A673 (cell line): Measurements from ENCODE around the gene PROM1. TPM values are rescaled to one million over a fixed set of nuclear protein-coding genes. Genes with fewer than 3 reads are reported as not detected.

Experiments
- BruUV-seq: library from RNA; stranded (reverse); fragments of 400-500 nt; replicated peaks from 2 replicates; lab custom pipeline; 2021; lab: Mats Ljungman, UMichigan
- CTCF ChIA-PET: fragments of 300-600 bp; sonication (Branson Sonifier 250); formaldehyde crosslinking; loops from one replicate; lab custom pipeline; 2022; ENCODE audit warnings: antibody characterized with exemption; lab: Charles Lee
- POLR2A ChIA-PET: fragments of 300-600 bp; sonication (Branson Sonifier 250); formaldehyde crosslinking; loops from one replicate; lab custom pipeline; 2022; ENCODE audit warnings: antibody characterized with exemption; ENCODE audit not compliant: low non-redundant PET; lab: Charles Lee
- DNase-seq: peaks from one replicate; pipeline ENCODE4 v3.0.0-alpha.2; 2015; ENCODE audit warnings: low spot score
- H3K27ac ChIP-seq: fragments of 200-600 bp; sonication (generic); 2 replicates; pipeline ENCODE4 v1.5.1; 2016; ENCODE audit warnings: mixed run types, low read depth, mild to moderate bottlenecking, mixed read lengths, antibody characterized with exemption, low read length; ENCODE audit not compliant: poor library complexity, severe bottlenecking
- H3K27me3 ChIP-seq: fragments of 200-600 bp; sonication (generic); replicated peaks from 2 replicates; pipeline ENCODE4 v1.6.1; 2017; ENCODE audit warnings: mixed run types, low read depth, mild to moderate bottlenecking, mixed read lengths, antibody characterized with exemption, low read length; ENCODE audit not compliant: insufficient read depth, poor library complexity
- H3K36me3 ChIP-seq: fragments of 200-600 bp; sonication (generic); 2 replicates; pipeline ENCODE4 v1.6.1; 2016; ENCODE audit warnings: mixed run types, mild to moderate bottlenecking, mixed read lengths, antibody characterized with exemption, low read length; ENCODE audit not compliant: insufficient read depth, poor library complexity, severe bottlenecking
- H3K4me1 ChIP-seq: fragments of 200-600 bp; sonication (generic); 2 replicates; pipeline ENCODE4 v1.6.1; 2017; ENCODE audit warnings: mixed run types, mild to moderate bottlenecking, mixed read lengths, antibody characterized with exemption, low read length; ENCODE audit not compliant: insufficient read depth, poor library complexity, severe bottlenecking
- H3K4me3 ChIP-seq: fragments of 200-600 bp; sonication (generic); 2 replicates; pipeline ENCODE4 v1.5.1; 2016; ENCODE audit warnings: low read depth, mixed run types, mild to moderate bottlenecking, mixed read lengths, low read length; ENCODE audit not compliant: poor library complexity, severe bottlenecking
- H3K9me3 ChIP-seq: fragments of 200-600 bp; sonication (generic); 2 replicates; pipeline ENCODE4 v1.6.1; 2016; ENCODE audit warnings: mixed run types, low read depth, mild to moderate bottlenecking, mixed read lengths, antibody characterized with exemption, low read length; ENCODE audit not compliant: poor library complexity, severe bottlenecking
- EZH2 ChIP-seq: fragments of 200-600 bp; sonication (generic); IDR thresholded peaks from 2 replicates; pipeline ENCODE4 v1.6.1; 2017; ENCODE audit warnings: borderline replicate concordance, low read depth, mild to moderate bottlenecking, mixed read lengths, antibody characterized with exemption, low read length; ENCODE audit not compliant: poor library complexity, severe bottlenecking
- intact Hi-C: fragments of 100-400 bp; cut with micrococcal nuclease; formaldehyde crosslinking; loops from one replicate; pipeline ENCODE4 v1.10.0; 2022; ENCODE audit not compliant: unreplicated experiment
- total RNA-seq: library from RNA; stranded (reverse); gene quantifications from 2 replicates; pipeline ENCODE4 v1.2.3, GENCODE V29; 2021
- TF ChIP-seq, protein P1 (sequence below): fragments of 300-800, 200-600 bp; sonication (generic); conservative IDR thresholded peaks from 2 replicates; pipeline ENCODE4 v1.5.1; 2017; ENCODE audit warnings: low read depth, mild to moderate bottlenecking, antibody characterized with exemption, low read length, moderate library complexity, mixed read lengths

PROM1 gene
- total RNA-seq, 1 experiment from 2014 or later, result 13.9 TPM

DNA sequence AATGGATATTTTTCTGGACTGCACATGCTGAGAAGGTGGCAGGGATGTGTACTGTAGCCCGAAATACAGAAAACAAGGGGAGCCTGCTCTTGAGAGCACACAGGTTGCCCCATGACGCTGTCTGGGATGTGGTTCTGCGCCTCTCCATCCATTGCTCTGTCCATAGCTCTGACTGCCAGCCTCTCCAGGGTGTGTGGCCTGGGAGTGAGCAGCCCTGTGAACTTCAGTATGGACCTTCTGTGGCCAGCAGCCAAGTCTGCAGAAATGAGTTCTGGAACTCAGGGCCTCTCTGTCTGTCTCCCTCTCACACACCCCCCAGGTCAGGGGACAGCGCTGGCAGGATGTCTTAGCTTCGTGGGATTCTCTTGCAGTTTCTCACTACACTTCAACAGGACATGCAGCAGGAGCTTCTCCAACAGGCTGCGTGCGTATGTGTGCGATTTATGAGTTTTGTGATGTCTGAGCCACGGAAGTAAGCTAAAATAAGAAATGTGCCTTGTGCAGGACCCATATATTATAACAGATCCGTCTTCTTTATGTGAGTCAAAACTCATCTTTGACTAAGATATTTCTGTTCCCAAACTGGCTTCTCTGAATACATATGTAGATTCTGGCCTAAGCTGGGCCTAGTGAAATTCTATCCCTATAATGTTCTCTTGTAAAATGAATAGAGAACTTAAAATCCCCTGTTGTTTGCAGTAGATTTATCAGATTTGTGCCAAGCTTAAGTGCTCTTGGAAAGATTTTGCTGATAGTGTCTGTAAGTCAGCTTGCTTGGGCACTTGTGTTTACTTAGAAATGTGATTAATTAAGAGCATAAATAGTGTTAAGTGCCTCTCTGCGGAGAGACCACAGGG, 40.0 kb downstream of the PROM1 start:
- intact Hi-C loops, result no loop called here
- H3K4me3 ChIP-seq, result no peak overlapping the region
- ChIA-PET CTCF (interaction anchor here (1.0 kb wide), 1 partner anchor 221 kb away, joined by 3 read pairs; no protein-coding TSS in a partner anchor), POLR2A (no interaction called here)
- H3K4me1 ChIP-seq, result peaks cover 17% of the 10 kb centered on the region
- no peak overlapping the region for H3K27ac ChIP-seq
- no peaks in the 10 kb centered on the region for H3K27me3 ChIP-seq
- no TSS peak for BruUV-seq
- TF ChIP-seq, protein P1, sequence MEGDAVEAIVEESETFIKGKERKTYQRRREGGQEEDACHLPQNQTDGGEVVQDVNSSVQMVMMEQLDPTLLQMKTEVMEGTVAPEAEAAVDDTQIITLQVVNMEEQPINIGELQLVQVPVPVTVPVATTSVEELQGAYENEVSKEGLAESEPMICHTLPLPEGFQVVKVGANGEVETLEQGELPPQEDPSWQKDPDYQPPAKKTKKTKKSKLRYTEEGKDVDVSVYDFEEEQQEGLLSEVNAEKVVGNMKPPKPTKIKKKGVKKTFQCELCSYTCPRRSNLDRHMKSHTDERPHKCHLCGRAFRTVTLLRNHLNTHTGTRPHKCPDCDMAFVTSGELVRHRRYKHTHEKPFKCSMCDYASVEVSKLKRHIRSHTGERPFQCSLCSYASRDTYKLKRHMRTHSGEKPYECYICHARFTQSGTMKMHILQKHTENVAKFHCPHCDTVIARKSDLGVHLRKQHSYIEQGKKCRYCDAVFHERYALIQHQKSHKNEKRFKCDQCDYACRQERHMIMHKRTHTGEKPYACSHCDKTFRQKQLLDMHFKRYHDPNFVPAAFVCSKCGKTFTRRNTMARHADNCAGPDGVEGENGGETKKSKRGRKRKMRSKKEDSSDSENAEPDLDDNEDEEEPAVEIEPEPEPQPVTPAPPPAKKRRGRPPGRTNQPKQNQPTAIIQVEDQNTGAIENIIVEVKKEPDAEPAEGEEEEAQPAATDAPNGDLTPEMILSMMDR, result no peak
- no peak for TF ChIP-seq EZH2
- peak; percentile 58 for DNase-seq
- H3K9me3 ChIP-seq, result no peaks in the 10 kb centered on the region
- H3K36me3 ChIP-seq, result no peaks in the 10 kb centered on the region

DNA sequence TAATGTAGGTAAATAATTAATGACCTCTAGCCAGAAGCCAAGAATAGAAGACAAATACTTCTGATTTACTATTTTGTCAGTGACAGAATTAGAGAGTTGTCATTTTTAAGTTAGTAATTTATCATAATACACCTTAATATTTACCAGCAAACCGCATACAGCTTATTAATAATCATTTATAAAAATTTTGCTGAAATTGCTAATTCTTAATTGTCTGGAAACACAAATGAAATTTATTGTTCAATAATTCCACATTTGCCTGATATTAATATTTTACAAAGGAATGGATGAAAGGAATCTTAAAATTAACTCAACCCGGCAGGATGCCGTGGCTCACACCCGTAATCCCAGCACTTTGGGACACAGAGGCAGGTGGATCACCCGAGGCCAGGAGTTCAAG, 44.7 kb downstream of the PROM1 start:
- TF ChIP-seq, protein P1, result no peak
- TF ChIP-seq EZH2, result no peak
- POLR2A ChIA-PET, result no interaction called here
- BruUV-seq, result no TSS peak

DNA sequence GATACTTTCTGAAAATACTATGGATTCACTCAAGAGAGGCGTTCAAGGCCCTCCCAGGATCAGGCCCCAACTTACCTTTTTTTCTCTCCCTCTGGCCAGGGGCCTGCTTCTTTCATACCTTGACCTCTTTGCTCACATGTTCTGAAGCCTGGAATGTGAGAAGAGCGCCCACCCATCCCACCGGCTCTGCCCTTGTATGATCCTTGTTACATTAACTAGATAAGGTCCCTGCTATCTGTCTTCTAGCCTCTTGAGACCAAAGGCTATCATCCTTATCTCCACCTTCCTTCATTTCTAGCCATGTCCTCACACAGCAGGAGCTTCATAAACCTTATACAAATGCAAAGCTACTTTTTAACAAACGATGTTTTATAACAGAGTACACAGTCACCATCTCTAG, 45.9 kb downstream of the PROM1 start:
- ChIA-PET POLR2A (no interaction called here), CTCF (no interaction called here)
- no TSS peak for BruUV-seq
- DNase-seq, result no peak
- Histone ChIP-seq H3K27ac (no peak overlapping the region), H3K36me3 (no peaks in the 10 kb centered on the region), H3K27me3 (no peaks in the 10 kb centered on the region), H3K4me1 (peaks cover 39% of the 10 kb centered on the region), H3K4me3 (no peak overlapping the region), H3K9me3 (no peaks in the 10 kb centered on the region)
- no peak for TF ChIP-seq EZH2
- TF ChIP-seq, protein P1, result no peak
- intact Hi-C loops, result no loop called here

More for the DNA sequence above, 44.7 kb downstream of the PROM1 start:
- CTCF ChIA-PET, result no interaction called here
- no peaks in the 10 kb centered on the region for H3K36me3 ChIP-seq
- no peak for DNase-seq
- H3K4me1 ChIP-seq, result peaks cover 34% of the 10 kb centered on the region
- H3K4me3 ChIP-seq, result no peak overlapping the region
- H3K27me3 ChIP-seq, result no peaks in the 10 kb centered on the region
- intact Hi-C loops, result no loop called here
- H3K27ac ChIP-seq, result no peak overlapping the region
- no peaks in the 10 kb centered on the region for H3K9me3 ChIP-seq
